ENCODE results near the gene LRRC46.

DNA sequence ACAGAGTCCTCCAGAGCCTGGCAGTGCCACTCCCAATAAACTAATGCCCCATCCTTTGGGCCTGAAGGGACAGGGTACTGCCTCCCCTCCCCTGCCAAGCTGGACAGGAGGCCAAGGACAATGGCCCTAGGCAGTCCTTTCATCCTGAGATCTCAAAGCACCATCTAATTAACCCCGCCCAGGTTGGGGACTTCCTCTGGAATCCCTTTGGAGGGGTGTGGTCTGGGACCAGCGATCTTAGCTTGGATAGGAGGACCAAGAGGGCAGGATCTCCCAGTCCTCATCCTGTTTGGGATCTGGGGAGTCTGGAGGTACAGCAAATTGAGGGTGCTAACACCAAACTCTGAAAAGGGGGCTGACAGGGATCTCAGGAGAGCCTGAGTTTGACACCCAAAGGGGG is 37.6 kb downstream of the LRRC46 start:
- TF ChIP-seq CTCF (IDR thresholded peaks at IDR 0.05; ENCODE audit: low read length) (no peak), EZH2phosphoT487 (IDR thresholded peaks at IDR 0.05; ENCODE audit: low read length) (no peak)

All from MM.1S (cell line).